ENCODE data around the gene TMED9. TPM values are rescaled to one million over a fixed set of nuclear protein-coding genes. Genes with fewer than 3 reads are reported as not detected.

Gene TMED9
- total RNA-seq, 1 donor from 2014 or later: 146 TPM

GRCh38 chr5:177568326-177568725, 23.7 kb upstream of the TMED9 start:
- TF ChIP-seq CTCF (IDR thresholded peaks at IDR 0.05; ENCODE audit: unreplicated experiment): no peak
- no peaks in the 10 kb centered on the region for H3K9me3 Mint-ChIP-seq
- H3K27me3 Mint-ChIP-seq (ENCODE audit: low read depth): peaks cover 21% of the 10 kb centered on the region
- no peak overlapping the region for H3K27ac Mint-ChIP-seq
- no peaks in the 10 kb centered on the region for H3K4me1 Mint-ChIP-seq
- no peaks in the 10 kb centered on the region for H3K36me3 Mint-ChIP-seq
- no peak for DNase-seq (ENCODE audit: low spot score in 2 of 2, unreplicated experiment in 2 of 2)
- no peak overlapping the region for H3K4me3 Mint-ChIP-seq

- H3K4me1 Mint-ChIP-seq: no peaks in the 10 kb centered on the region
- DNase-seq (ENCODE audit: low spot score in 2 of 2, unreplicated experiment in 2 of 2): no peak
- H3K27me3 Mint-ChIP-seq (ENCODE audit: low read depth): peaks cover 27% of the 10 kb centered on the region
- H3K4me3 Mint-ChIP-seq: no peak overlapping the region
- no peak overlapping the region for H3K27ac Mint-ChIP-seq
- no peaks in the 10 kb centered on the region for H3K9me3 Mint-ChIP-seq
- no peak for TF ChIP-seq CTCF (IDR thresholded peaks at IDR 0.05; ENCODE audit: unreplicated experiment)
- no peaks in the 10 kb centered on the region for H3K36me3 Mint-ChIP-seq
These were observed 22.1 kb upstream of the TMED9 start for GRCh38 chr5:177569894-177570293.

GRCh38 chr5:177575488-177575887, 16.5 kb upstream of the TMED9 start:
- DNase-seq (ENCODE audit: low spot score in 2 of 2, unreplicated experiment in 2 of 2): no peak
- Mint-ChIP-seq H3K27ac (no peak overlapping the region), H3K27me3 (ENCODE audit: low read depth) (peaks cover 13% of the 10 kb centered on the region), H3K4me3 (no peak overlapping the region), H3K4me1 (no peaks in the 10 kb centered on the region), H3K9me3 (no peaks in the 10 kb centered on the region), H3K36me3 (no peaks in the 10 kb centered on the region)
- TF ChIP-seq CTCF (IDR thresholded peaks at IDR 0.05; ENCODE audit: unreplicated experiment): no peak

GRCh38 chr5:177576169-177576568, 15.8 kb upstream of the TMED9 start:
- Mint-ChIP-seq H3K4me1 (no peaks in the 10 kb centered on the region), H3K27ac (no peak overlapping the region), H3K4me3 (no peak overlapping the region), H3K27me3 (ENCODE audit: low read depth) (peaks cover 13% of the 10 kb centered on the region), H3K36me3 (no peaks in the 10 kb centered on the region), H3K9me3 (no peaks in the 10 kb centered on the region)
- no peak for DNase-seq (ENCODE audit: low spot score in 2 of 2, unreplicated experiment in 2 of 2)
- TF ChIP-seq CTCF (IDR thresholded peaks at IDR 0.05; ENCODE audit: unreplicated experiment): no peak

GRCh38 chr5:177578316-177578715, 13.7 kb upstream of the TMED9 start:
- no peak for DNase-seq (ENCODE audit: low spot score in 2 of 2, unreplicated experiment in 2 of 2)
- Mint-ChIP-seq H3K36me3 (no peaks in the 10 kb centered on the region), H3K4me3 (no peak overlapping the region), H3K9me3 (no peaks in the 10 kb centered on the region), H3K4me1 (no peaks in the 10 kb centered on the region), H3K27me3 (ENCODE audit: low read depth) (peaks cover 13% of the 10 kb centered on the region), H3K27ac (no peak overlapping the region)
- no peak for TF ChIP-seq CTCF (IDR thresholded peaks at IDR 0.05; ENCODE audit: unreplicated experiment)

GRCh38 chr5:177588413-177588909, 3.5 kb upstream of the TMED9 start:
- no peaks in the 10 kb centered on the region for H3K9me3 Mint-ChIP-seq
- H3K4me3 Mint-ChIP-seq: no peak overlapping the region
- H3K27ac Mint-ChIP-seq: no peak overlapping the region
- peaks cover 12% of the 10 kb centered on the region for H3K4me1 Mint-ChIP-seq
- no peak for DNase-seq (ENCODE audit: low spot score in 2 of 2, unreplicated experiment in 2 of 2)
- H3K27me3 Mint-ChIP-seq (ENCODE audit: low read depth): peaks cover 57% of the 10 kb centered on the region
- peaks cover under 1% of the 10 kb centered on the region for H3K36me3 Mint-ChIP-seq
- TF ChIP-seq CTCF (IDR thresholded peaks at IDR 0.05; ENCODE audit: unreplicated experiment): no peak

Data from mesothelial cell of epicardium (in vitro differentiated cells).